GM23338 (cell line): Measurements from ENCODE around the gene UNC79. TPM values are rescaled to one million over a fixed set of nuclear protein-coding genes. Genes with fewer than 3 reads are reported as not detected.

ENCODE experiments used
- ATAC-seq: fragments of 200-7000 bp; cut with Tn5 transposase; 3 replicates; pipeline ENCODE4 v1.9.1; 2020
- DNase-seq: peaks from one replicate; pipeline ENCODE4 v3.0.0-alpha.2; 2015; ENCODE audit warnings: low spot score
- H2AFZ ChIP-seq: fragments of 200-600 bp; sonication (generic); 2 replicates; pipeline ENCODE4 v1.8.0; 2016; ENCODE audit warnings: antibody characterized with exemption, mild to moderate bottlenecking, moderate library complexity
- H3F3A ChIP-seq: fragments of 200-600 bp; sonication (generic); replicated peaks from 2 replicates; pipeline ENCODE4 v1.8.0; 2017; ENCODE audit warnings: antibody characterized with exemption, mixed run types, low read depth
- H3K27ac ChIP-seq: fragments of 200-600 bp; sonication (generic); 2 replicates; pipeline ENCODE4 v1.6.1; 2016; ENCODE audit warnings: low read depth
- H3K27me3 ChIP-seq: fragments of 200-600 bp; sonication (generic); 2 replicates; pipeline ENCODE4 v1.8.0; 2016; ENCODE audit warnings: mild to moderate bottlenecking, mixed run types, moderate library complexity; ENCODE audit not compliant: insufficient read depth
- H3K36me3 ChIP-seq: fragments of 200-600 bp; sonication (generic); 2 replicates; pipeline ENCODE4 v1.8.0; 2016; ENCODE audit warnings: mild to moderate bottlenecking; ENCODE audit not compliant: insufficient read depth
- H3K4me1 ChIP-seq: fragments of 200-600 bp; sonication (generic); 2 replicates; pipeline ENCODE4 v1.8.0; 2016; ENCODE audit warnings: mild to moderate bottlenecking, moderate library complexity; ENCODE audit not compliant: insufficient read depth
- H3K4me2 ChIP-seq: fragments of 200-600 bp; sonication (generic); 2 replicates; pipeline ENCODE4 v1.7.1; 2017; ENCODE audit warnings: mixed run types
- H3K4me3 ChIP-seq: fragments of 200-600 bp; sonication (generic); 2 replicates; pipeline ENCODE4 v1.6.1; 2016; ENCODE audit warnings: mixed run types
- H3K79me2 ChIP-seq: fragments of 200-600 bp; sonication (generic); replicated peaks from 2 replicates; pipeline ENCODE4 v1.8.0; 2017; ENCODE audit warnings: mild to moderate bottlenecking; ENCODE audit not compliant: insufficient read depth
- H3K9me2 ChIP-seq: fragments of 200-600 bp; sonication (generic); 2 replicates; pipeline ENCODE4 v1.8.0; 2017; ENCODE audit not compliant: insufficient read depth
- H4K20me1 ChIP-seq: fragments of 200-600 bp; sonication (generic); replicated peaks from 2 replicates; pipeline ENCODE4 v1.8.0; 2017; ENCODE audit warnings: mild to moderate bottlenecking; ENCODE audit not compliant: insufficient read depth
- H3K27ac Mint-ChIP-seq: 2 replicates; pipeline ENCODE4 v1.8.0; 2020; ENCODE audit warnings: inconsistent platforms, mild to moderate bottlenecking, moderate library complexity, mixed read lengths
- H3K27me3 Mint-ChIP-seq: 3 replicates; pipeline ENCODE4 v1.8.0; 2022; ENCODE audit warnings: low read depth, mild to moderate bottlenecking, moderate library complexity, mixed read lengths, inconsistent platforms; ENCODE audit not compliant: insufficient read depth, poor library complexity
- H3K36me3 Mint-ChIP-seq: 3 replicates; pipeline ENCODE4 v1.8.0; 2021; ENCODE audit warnings: low read depth, mild to moderate bottlenecking, inconsistent platforms, moderate library complexity, mixed read lengths
- H3K4me1 Mint-ChIP-seq: 3 replicates; pipeline ENCODE4 v1.8.0; 2020; ENCODE audit warnings: mild to moderate bottlenecking, inconsistent platforms, mixed read lengths
- H3K4me3 Mint-ChIP-seq: 3 replicates; pipeline ENCODE4 v1.8.0; 2021; ENCODE audit warnings: moderate library complexity, mild to moderate bottlenecking, inconsistent platforms, mixed read lengths
- H3K9me3 Mint-ChIP-seq: 3 replicates; pipeline ENCODE4 v1.8.0; 2020; ENCODE audit warnings: moderate library complexity, mild to moderate bottlenecking, inconsistent platforms, mixed read lengths
- CREB1 ChIP-seq: fragments of 250-450 bp; sonication (Bioruptor Pico); IDR thresholded peaks from 2 replicates; pipeline ENCODE4 v1.5.0; 2020; ENCODE audit warnings: low read depth, mild to moderate bottlenecking, moderate library complexity
- EZH2 ChIP-seq: fragments of 200-600 bp; sonication (generic); IDR thresholded peaks from one replicate; pipeline ENCODE4 v1.8.0; 2017; ENCODE audit warnings: antibody characterized with exemption, mild to moderate bottlenecking, low read depth; ENCODE audit not compliant: unreplicated experiment
- EZH2phosphoT487 ChIP-seq: fragments of 200-600 bp; sonication (generic); IDR thresholded peaks from one replicate; pipeline ENCODE4 v1.8.1; 2018; ENCODE audit warnings: antibody characterized with exemption; ENCODE audit not compliant: unreplicated experiment
- JUNB ChIP-seq: IDR thresholded peaks from one replicate; pipeline ENCODE4 v1.6.1; 2016; ENCODE audit warnings: antibody characterized with exemption; ENCODE audit not compliant: unreplicated experiment
- NANOG ChIP-seq: IDR thresholded peaks from 2 replicates; pipeline ENCODE4 v1.6.1; 2016; ENCODE audit warnings: antibody characterized with exemption, borderline replicate concordance
- POLR2AphosphoS5 ChIP-seq: IDR thresholded peaks from 2 replicates; pipeline ENCODE4 v1.6.1; 2016; ENCODE audit warnings: antibody characterized with exemption, low read depth
- REST ChIP-seq: IDR thresholded peaks from one replicate; pipeline ENCODE4 v1.6.1; 2018; ENCODE audit warnings: antibody characterized with exemption; ENCODE audit not compliant: unreplicated experiment
- STAT1 ChIP-seq: IDR thresholded peaks from one replicate; pipeline ENCODE4 v1.6.1; 2016; ENCODE audit warnings: antibody characterized with exemption; ENCODE audit not compliant: unreplicated experiment
- ZNF114 ChIP-seq: fragments of 250-450 bp; sonication (Bioruptor Pico); IDR thresholded peaks from 2 replicates; pipeline ENCODE4 v1.5.0; 2020; ENCODE audit warnings: mild to moderate bottlenecking, moderate library complexity
- ZNF331 ChIP-seq: fragments of 250-450 bp; sonication (Bioruptor Pico); IDR thresholded peaks from 2 replicates; pipeline ENCODE4 v1.5.0; 2020; ENCODE audit warnings: low read depth, mild to moderate bottlenecking, moderate library complexity
- polyA plus RNA-seq: library from polyadenylated mRNA; unstranded; fragments of >200 nt; fragmentation: Nextera tagmentation; extraction: Ambion mirVana; gene quantifications from 2 replicates; pipeline ENCODE4 v1.2.1, GENCODE V29; 2016
- total RNA-seq: library from RNA; depleted of rRNA; stranded (reverse); fragments of >200 nt; shearing (Covaris generic); gene quantifications from 2 replicates; pipeline ENCODE4 v1.2.3, GENCODE V29; 2014
- TF ChIP-seq, protein P1 (sequence below): fragments of 250-450 bp; sonication (Bioruptor Pico); IDR thresholded peaks from 2 replicates; pipeline ENCODE4 v1.5.0; 2020; ENCODE audit warnings: mild to moderate bottlenecking, moderate library complexity
- TF ChIP-seq, protein P2 (sequence below), 2 experiments: fragments of 200-600 bp in 1 of 2; sonication (generic) in 1 of 2; conservative IDR thresholded peaks; 2 replicates each; pipeline versions ENCODE4 v1.5.1 to v1.6.1; 2016 to 2017; ENCODE audit warnings: antibody characterized with exemption in 2 of 2, low read depth in 2 of 2, mild to moderate bottlenecking in 2 of 2, moderate library complexity in 1 of 2
- TF ChIP-seq, protein P3 (sequence below): IDR thresholded peaks from 2 replicates; pipeline ENCODE4 v1.6.1; 2016; ENCODE audit warnings: antibody characterized with exemption

Gene UNC79
- total and polyA plus RNA-seq, 2 experiments from 2014 or later = 1.8 to 3.6 TPM

DNA sequence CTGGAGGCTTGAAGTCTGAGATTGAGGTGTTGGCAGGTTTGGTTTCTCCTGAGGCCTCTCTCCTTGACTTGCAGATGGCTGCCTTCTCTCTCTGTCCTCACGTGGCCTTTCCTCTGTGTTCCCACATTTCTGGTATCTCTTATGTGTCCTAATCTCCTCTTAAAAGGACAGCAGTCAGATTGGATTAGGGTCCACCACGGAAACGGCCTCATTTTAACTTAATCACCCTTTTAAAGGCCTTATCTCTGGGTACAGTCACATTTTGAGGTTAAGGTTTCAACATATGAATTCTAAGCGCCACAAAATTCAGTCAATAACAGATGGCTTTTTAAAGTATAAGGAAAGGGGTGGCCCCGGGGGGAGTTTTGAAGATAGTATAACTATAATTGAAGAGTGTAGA lies 33.5 kb downstream of the UNC79 start:
- no peaks in the 10 kb centered on the region for H3K36me3 ChIP-seq
- no peaks in the 10 kb centered on the region for H4K20me1 ChIP-seq
- no peak for DNase-seq
- no peak for ATAC-seq
- no peaks in the 10 kb centered on the region for H3F3A ChIP-seq
- no peaks in the 10 kb centered on the region for H3K27me3 ChIP-seq
- H3K4me3 ChIP-seq = no peak overlapping the region
- Mint-ChIP-seq H3K4me1 (peaks cover 2% of the 10 kb centered on the region; the same call in 2 of the 3 replicates), H3K27me3 (no peaks in the 10 kb centered on the region), H3K27ac (no peak overlapping the region), H3K4me3 (no peak overlapping the region), H3K9me3 (no peaks in the 10 kb centered on the region), H3K36me3 (no peaks in the 10 kb centered on the region)
- H3K27ac ChIP-seq = no peak overlapping the region
- no peak overlapping the region for H2AFZ ChIP-seq
- no peaks in the 10 kb centered on the region for H3K4me1 ChIP-seq
- no peaks in the 10 kb centered on the region for H3K79me2 ChIP-seq
- H3K9me2 ChIP-seq = 0 out of 2 replicates have a peak, but pooled peaks cover 5% of the 10 kb centered on the region
- H3K4me2 ChIP-seq = no peak overlapping the region
- TF ChIP-seq EZH2 (no peak), ZNF331 (no peak), POLR2AphosphoS5 (no peak), REST (no peak), NANOG (no peak), JUNB (no peak), EZH2phosphoT487 (no peak), CREB1 (CRISPR knock-in tag) (no peak), ZNF114 (no peak), STAT1 (no peak)
- TF ChIP-seq, protein P1, sequence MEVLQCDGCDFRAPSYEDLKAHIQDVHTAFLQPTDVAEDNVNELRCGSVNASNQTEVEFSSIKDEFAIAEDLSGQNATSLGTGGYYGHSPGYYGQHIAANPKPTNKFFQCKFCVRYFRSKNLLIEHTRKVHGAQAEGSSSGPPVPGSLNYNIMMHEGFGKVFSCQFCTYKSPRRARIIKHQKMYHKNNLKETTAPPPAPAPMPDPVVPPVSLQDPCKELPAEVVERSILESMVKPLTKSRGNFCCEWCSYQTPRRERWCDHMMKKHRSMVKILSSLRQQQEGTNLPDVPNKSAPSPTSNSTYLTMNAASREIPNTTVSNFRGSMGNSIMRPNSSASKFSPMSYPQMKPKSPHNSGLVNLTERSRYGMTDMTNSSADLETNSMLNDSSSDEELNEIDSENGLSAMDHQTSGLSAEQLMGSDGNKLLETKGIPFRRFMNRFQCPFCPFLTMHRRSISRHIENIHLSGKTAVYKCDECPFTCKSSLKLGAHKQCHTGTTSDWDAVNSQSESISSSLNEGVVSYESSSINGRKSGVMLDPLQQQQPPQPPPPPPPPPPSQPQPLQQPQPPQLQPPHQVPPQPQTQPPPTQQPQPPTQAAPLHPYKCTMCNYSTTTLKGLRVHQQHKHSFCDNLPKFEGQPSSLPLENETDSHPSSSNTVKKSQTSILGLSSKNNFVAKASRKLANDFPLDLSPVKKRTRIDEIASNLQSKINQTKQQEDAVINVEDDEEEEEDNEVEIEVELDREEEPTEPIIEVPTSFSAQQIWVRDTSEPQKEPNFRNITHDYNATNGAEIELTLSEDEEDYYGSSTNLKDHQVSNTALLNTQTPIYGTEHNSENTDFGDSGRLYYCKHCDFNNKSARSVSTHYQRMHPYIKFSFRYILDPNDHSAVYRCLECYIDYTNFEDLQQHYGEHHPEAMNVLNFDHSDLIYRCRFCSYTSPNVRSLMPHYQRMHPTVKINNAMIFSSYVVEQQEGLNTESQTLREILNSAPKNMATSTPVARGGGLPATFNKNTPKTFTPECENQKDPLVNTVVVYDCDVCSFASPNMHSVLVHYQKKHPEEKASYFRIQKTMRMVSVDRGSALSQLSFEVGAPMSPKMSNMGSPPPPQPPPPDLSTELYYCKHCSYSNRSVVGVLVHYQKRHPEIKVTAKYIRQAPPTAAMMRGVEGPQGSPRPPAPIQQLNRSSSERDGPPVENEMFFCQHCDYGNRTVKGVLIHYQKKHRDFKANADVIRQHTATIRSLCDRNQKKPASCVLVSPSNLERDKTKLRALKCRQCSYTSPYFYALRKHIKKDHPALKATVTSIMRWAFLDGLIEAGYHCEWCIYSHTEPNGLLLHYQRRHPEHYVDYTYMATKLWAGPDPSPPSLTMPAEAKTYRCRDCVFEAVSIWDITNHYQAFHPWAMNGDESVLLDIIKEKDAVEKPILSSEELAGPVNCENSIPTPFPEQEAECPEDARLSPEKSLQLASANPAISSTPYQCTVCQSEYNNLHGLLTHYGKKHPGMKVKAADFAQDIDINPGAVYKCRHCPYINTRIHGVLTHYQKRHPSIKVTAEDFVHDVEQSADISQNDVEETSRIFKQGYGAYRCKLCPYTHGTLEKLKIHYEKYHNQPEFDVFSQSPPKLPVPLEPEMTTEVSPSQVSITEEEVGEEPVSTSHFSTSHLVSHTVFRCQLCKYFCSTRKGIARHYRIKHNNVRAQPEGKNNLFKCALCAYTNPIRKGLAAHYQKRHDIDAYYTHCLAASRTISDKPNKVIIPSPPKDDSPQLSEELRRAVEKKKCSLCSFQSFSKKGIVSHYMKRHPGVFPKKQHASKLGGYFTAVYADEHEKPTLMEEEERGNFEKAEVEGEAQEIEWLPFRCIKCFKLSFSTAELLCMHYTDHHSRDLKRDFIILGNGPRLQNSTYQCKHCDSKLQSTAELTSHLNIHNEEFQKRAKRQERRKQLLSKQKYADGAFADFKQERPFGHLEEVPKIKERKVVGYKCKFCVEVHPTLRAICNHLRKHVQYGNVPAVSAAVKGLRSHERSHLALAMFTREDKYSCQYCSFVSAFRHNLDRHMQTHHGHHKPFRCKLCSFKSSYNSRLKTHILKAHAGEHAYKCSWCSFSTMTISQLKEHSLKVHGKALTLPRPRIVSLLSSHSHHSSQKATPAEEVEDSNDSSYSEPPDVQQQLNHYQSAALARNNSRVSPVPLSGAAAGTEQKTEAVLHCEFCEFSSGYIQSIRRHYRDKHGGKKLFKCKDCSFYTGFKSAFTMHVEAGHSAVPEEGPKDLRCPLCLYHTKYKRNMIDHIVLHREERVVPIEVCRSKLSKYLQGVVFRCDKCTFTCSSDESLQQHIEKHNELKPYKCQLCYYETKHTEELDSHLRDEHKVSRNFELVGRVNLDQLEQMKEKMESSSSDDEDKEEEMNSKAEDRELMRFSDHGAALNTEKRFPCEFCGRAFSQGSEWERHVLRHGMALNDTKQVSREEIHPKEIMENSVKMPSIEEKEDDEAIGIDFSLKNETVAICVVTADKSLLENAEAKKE = no peak
- TF ChIP-seq, protein P2, sequence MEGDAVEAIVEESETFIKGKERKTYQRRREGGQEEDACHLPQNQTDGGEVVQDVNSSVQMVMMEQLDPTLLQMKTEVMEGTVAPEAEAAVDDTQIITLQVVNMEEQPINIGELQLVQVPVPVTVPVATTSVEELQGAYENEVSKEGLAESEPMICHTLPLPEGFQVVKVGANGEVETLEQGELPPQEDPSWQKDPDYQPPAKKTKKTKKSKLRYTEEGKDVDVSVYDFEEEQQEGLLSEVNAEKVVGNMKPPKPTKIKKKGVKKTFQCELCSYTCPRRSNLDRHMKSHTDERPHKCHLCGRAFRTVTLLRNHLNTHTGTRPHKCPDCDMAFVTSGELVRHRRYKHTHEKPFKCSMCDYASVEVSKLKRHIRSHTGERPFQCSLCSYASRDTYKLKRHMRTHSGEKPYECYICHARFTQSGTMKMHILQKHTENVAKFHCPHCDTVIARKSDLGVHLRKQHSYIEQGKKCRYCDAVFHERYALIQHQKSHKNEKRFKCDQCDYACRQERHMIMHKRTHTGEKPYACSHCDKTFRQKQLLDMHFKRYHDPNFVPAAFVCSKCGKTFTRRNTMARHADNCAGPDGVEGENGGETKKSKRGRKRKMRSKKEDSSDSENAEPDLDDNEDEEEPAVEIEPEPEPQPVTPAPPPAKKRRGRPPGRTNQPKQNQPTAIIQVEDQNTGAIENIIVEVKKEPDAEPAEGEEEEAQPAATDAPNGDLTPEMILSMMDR (conservative IDR thresholded peaks at IDR 0.05; ENCODE audit: low read depth in 2 of 2) = no peak
- TF ChIP-seq, protein P3, sequence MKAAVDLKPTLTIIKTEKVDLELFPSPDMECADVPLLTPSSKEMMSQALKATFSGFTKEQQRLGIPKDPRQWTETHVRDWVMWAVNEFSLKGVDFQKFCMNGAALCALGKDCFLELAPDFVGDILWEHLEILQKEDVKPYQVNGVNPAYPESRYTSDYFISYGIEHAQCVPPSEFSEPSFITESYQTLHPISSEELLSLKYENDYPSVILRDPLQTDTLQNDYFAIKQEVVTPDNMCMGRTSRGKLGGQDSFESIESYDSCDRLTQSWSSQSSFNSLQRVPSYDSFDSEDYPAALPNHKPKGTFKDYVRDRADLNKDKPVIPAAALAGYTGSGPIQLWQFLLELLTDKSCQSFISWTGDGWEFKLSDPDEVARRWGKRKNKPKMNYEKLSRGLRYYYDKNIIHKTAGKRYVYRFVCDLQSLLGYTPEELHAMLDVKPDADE = no peak
